H9 (cell line): Measurements from ENCODE around the gene CCDC69. TPM values are rescaled to one million over a fixed set of nuclear protein-coding genes. Genes with fewer than 3 reads are reported as not detected.
A peak's percentile ranks its signal among the peaks of the same experiment; 100 is the strongest.

Experiments used
- DNase-seq: peaks from one replicate; pipeline ENCODE4 v3.0.0-alpha.2; 2017
- H2AFZ ChIP-seq: one replicate; pipeline ENCODE4 v1.6.1; 2013; ENCODE audit warnings: mild to moderate bottlenecking, low read length, control low read depth, moderate library complexity
- H2AK5ac ChIP-seq: 2 replicates; pipeline ENCODE4 v1.6.1; 2013; ENCODE audit warnings: low read length, control low read depth, mixed read lengths; ENCODE audit not compliant: insufficient read length
- H2BK120ac ChIP-seq: one replicate; pipeline ENCODE4 v1.6.1; 2013; ENCODE audit warnings: low read depth, mild to moderate bottlenecking, low read length, control low read depth, inconsistent platforms; ENCODE audit not compliant: poor library complexity, severe bottlenecking
- H2BK12ac ChIP-seq: 2 replicates; pipeline ENCODE4 v1.6.1; 2013; ENCODE audit warnings: low read length, control low read depth, mixed read lengths, low read depth; ENCODE audit not compliant: insufficient read length
- H2BK15ac ChIP-seq: 2 replicates; pipeline ENCODE4 v1.6.1; 2013; ENCODE audit warnings: low read depth, low read length, control low read depth
- H2BK20ac ChIP-seq: one replicate; pipeline ENCODE4 v1.6.1; 2013; ENCODE audit warnings: low read depth, mild to moderate bottlenecking, low read length, control low read depth, inconsistent platforms; ENCODE audit not compliant: poor library complexity, severe bottlenecking
- H2BK5ac ChIP-seq: 2 replicates; pipeline ENCODE4 v1.6.1; 2013; ENCODE audit warnings: low read length, control low read depth, mixed read lengths; ENCODE audit not compliant: insufficient read length
- H3K14ac ChIP-seq: 2 replicates; pipeline ENCODE4 v1.6.1; 2013; ENCODE audit warnings: low read length, control low read depth; ENCODE audit not compliant: insufficient read depth
- H3K18ac ChIP-seq: 2 replicates; pipeline ENCODE4 v1.6.1; 2013; ENCODE audit warnings: low read depth, mild to moderate bottlenecking, mixed read lengths, low read length, control low read depth; ENCODE audit not compliant: insufficient read length
- H3K23ac ChIP-seq: 2 replicates; pipeline ENCODE4 v1.6.1; 2013; ENCODE audit warnings: low read length, control low read depth, mixed read lengths, low read depth; ENCODE audit not compliant: insufficient read length
- H3K23me2 ChIP-seq: 2 replicates; pipeline ENCODE4 v1.6.1; 2013; ENCODE audit warnings: low read depth, mild to moderate bottlenecking, mixed read lengths, low read length, control low read depth; ENCODE audit not compliant: insufficient read length, poor library complexity, severe bottlenecking
- H3K27ac ChIP-seq: 2 replicates; pipeline ENCODE4 v1.5.1; 2013; ENCODE audit warnings: low read length, control low read depth, mixed read lengths, low read depth; ENCODE audit not compliant: insufficient read length
- H3K27me3 ChIP-seq: 2 replicates; pipeline ENCODE4 v1.6.1; 2013; ENCODE audit warnings: low read length, control low read depth, inconsistent platforms; ENCODE audit not compliant: insufficient read depth
- H3K4ac ChIP-seq: 2 replicates; pipeline ENCODE4 v1.6.1; 2013; ENCODE audit warnings: low read depth, mild to moderate bottlenecking, control low read depth, inconsistent platforms, low read length, moderate library complexity
- H3K4me1 ChIP-seq: 2 replicates; pipeline ENCODE4 v1.6.1; 2013; ENCODE audit warnings: low read length, control low read depth, inconsistent platforms; ENCODE audit not compliant: insufficient read depth
- H3K4me2 ChIP-seq: 2 replicates; pipeline ENCODE4 v1.6.1; 2013; ENCODE audit warnings: low read length, control low read depth, mixed read lengths; ENCODE audit not compliant: insufficient read length, insufficient read depth
- H3K56ac ChIP-seq: 2 replicates; pipeline ENCODE4 v1.6.1; 2013; ENCODE audit warnings: low read depth, mild to moderate bottlenecking, mixed read lengths, low read length, control low read depth; ENCODE audit not compliant: insufficient read length
- H3K79me1 ChIP-seq: 2 replicates; pipeline ENCODE4 v1.6.1; 2013; ENCODE audit warnings: low read depth, mild to moderate bottlenecking, moderate library complexity, low read length, control low read depth, inconsistent platforms; ENCODE audit not compliant: insufficient read depth, poor library complexity, severe bottlenecking
- H3K79me2 ChIP-seq: 2 replicates; pipeline ENCODE4 v1.6.1; 2013; ENCODE audit warnings: low read length, control low read depth, inconsistent platforms; ENCODE audit not compliant: insufficient read depth
- H3K9ac ChIP-seq: 2 replicates; pipeline ENCODE4 v1.6.1; 2013; ENCODE audit warnings: low read length, control low read depth, mixed read lengths; ENCODE audit not compliant: insufficient read length; ENCODE audit errors: extremely low read depth
- H3K9me3 ChIP-seq: one replicate; pipeline ENCODE4 v1.6.1; 2013; ENCODE audit warnings: low read depth, low read length, inconsistent platforms; ENCODE audit not compliant: control insufficient read depth
- H3T11ph ChIP-seq: one replicate; pipeline ENCODE4 v1.6.1; 2013; ENCODE audit warnings: mild to moderate bottlenecking, low read length, control low read depth, inconsistent platforms
- H4K20me1 ChIP-seq: one replicate; pipeline ENCODE4 v1.6.1; 2013; ENCODE audit not compliant: control insufficient read depth, insufficient read length, insufficient read depth
- H4K5ac ChIP-seq: 2 replicates; pipeline ENCODE4 v1.6.1; 2013; ENCODE audit warnings: low read depth, mild to moderate bottlenecking, mixed read lengths, low read length, control low read depth; ENCODE audit not compliant: insufficient read length
- H4K8ac ChIP-seq: replicated peaks from 2 replicates; pipeline ENCODE4 v1.6.1; 2013; ENCODE audit warnings: low read length, control low read depth, mixed read lengths, low read depth; ENCODE audit not compliant: insufficient read length
- H4K91ac ChIP-seq: 2 replicates; pipeline ENCODE4 v1.6.1; 2013; ENCODE audit warnings: low read depth, mild to moderate bottlenecking, moderate library complexity, mixed read lengths, low read length, control low read depth; ENCODE audit not compliant: insufficient read length
- H3K27ac Mint-ChIP-seq, 3 experiments: 2 replicates in 2 of 3; 3 replicates in 1 of 3; pipeline ENCODE4 v1.8.0; 2020 to 2021; ENCODE audit warnings: mixed read lengths in 3 of 3, mild to moderate bottlenecking in 1 of 3, moderate library complexity in 1 of 3
- H3K27me3 Mint-ChIP-seq: 2 replicates; pipeline ENCODE4 v1.8.0; 2021; ENCODE audit warnings: low read depth, mild to moderate bottlenecking, moderate library complexity, mixed read lengths
- H3K36me3 Mint-ChIP-seq, 3 experiments: 2 replicates in 2 of 3; 3 replicates in 1 of 3; pipeline ENCODE4 v1.8.0; 2020 to 2021; ENCODE audit warnings: low read depth in 3 of 3, mixed read lengths in 3 of 3; ENCODE audit not compliant: insufficient read depth in 1 of 3
- H3K4me1 Mint-ChIP-seq, 2 experiments: 2 replicates each; pipeline ENCODE4 v1.8.0; 2020; ENCODE audit warnings: mixed read lengths in 2 of 2
- H3K4me3 Mint-ChIP-seq, 2 experiments: 2 replicates in 1 of 2; 3 replicates in 1 of 2; pipeline ENCODE4 v1.8.0; 2020 to 2021; ENCODE audit warnings: mild to moderate bottlenecking in 2 of 2, mixed read lengths in 2 of 2, moderate library complexity in 1 of 2
- H3K9me3 Mint-ChIP-seq, 2 experiments: 2 replicates in 1 of 2; 3 replicates in 1 of 2; pipeline ENCODE4 v1.8.0; 2020; ENCODE audit warnings: mild to moderate bottlenecking in 2 of 2, mixed read lengths in 2 of 2, moderate library complexity in 1 of 2
- WGBS: extraction: QIAGEN DNeasy Blood & Tissue Kit; methylation state at CpG from one replicate; pipeline ENCODE4 v1.1.7; 2013; ENCODE audit warnings: missing lambda C conversion rate, low lambda C conversion rate, mixed read lengths; ENCODE audit not compliant: insufficient read length; ENCODE audit errors: extremely low coverage; 5-methylcytosine and 5-hydroxymethylcytosine counted together
- total RNA-seq: library from RNA; stranded (reverse); gene quantifications from 2 replicates; pipeline ENCODE4 v1.2.1, GENCODE V29; 2021
- TF ChIP-seq, protein P1 (sequence below): fragments of 200-600 bp; sonication (generic); conservative IDR thresholded peaks from 3 replicates; pipeline ENCODE4 v1.8.0; 2021; ENCODE audit warnings: antibody characterized with exemption, mild to moderate bottlenecking

The CCDC69 gene
- total RNA-seq, 1 experiment from 2014 or later, result 5.3 TPM

DNA sequence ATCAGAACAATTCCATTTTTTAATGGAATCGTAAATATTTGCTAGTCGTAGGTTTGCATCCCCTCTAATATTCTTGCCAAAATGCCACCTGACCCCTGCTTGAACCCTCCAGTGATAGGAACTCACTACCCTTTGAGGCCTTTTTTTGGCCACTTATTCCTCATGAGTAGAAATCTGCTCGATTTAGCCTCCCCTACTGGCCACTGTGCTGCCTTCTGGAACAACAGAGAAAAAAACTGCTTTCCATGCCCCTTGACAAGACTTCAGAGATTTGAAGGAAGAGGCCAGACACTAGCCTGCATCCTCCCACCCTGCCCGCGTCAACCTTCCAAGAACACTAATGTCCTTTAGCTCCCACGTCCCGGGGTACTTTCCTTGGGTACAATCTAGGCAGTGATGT, 4.1 kb downstream of the CCDC69 start:
- no peak overlapping the region for H3K27ac ChIP-seq
- H2BK20ac ChIP-seq, result no peak overlapping the region
- H4K91ac ChIP-seq, result no peak overlapping the region
- TF ChIP-seq, protein P1, sequence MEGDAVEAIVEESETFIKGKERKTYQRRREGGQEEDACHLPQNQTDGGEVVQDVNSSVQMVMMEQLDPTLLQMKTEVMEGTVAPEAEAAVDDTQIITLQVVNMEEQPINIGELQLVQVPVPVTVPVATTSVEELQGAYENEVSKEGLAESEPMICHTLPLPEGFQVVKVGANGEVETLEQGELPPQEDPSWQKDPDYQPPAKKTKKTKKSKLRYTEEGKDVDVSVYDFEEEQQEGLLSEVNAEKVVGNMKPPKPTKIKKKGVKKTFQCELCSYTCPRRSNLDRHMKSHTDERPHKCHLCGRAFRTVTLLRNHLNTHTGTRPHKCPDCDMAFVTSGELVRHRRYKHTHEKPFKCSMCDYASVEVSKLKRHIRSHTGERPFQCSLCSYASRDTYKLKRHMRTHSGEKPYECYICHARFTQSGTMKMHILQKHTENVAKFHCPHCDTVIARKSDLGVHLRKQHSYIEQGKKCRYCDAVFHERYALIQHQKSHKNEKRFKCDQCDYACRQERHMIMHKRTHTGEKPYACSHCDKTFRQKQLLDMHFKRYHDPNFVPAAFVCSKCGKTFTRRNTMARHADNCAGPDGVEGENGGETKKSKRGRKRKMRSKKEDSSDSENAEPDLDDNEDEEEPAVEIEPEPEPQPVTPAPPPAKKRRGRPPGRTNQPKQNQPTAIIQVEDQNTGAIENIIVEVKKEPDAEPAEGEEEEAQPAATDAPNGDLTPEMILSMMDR, result peak; percentile 51
- H3K14ac ChIP-seq, result no peak overlapping the region
- Mint-ChIP-seq H3K9me3 (no peaks in the 10 kb centered on the region), H3K4me1 (peaks cover 10 to 12% of the 10 kb centered on the region in 2 experiments), H3K4me3 (no peak overlapping the region), H3K27me3 (peaks cover 17% of the 10 kb centered on the region), H3K27ac (no peak overlapping the region), H3K36me3 (peaks cover 0 to 2% (median 0%) of the 10 kb centered on the region in 3 experiments; a peak in 1 of 7 replicates)
- no peaks in the 10 kb centered on the region for H3K9me3 ChIP-seq
- no peaks in the 10 kb centered on the region for H3K79me1 ChIP-seq
- no peaks in the 10 kb centered on the region for H3K79me2 ChIP-seq
- H4K20me1 ChIP-seq, result no peaks in the 10 kb centered on the region
- no CpG with 5 or more reads among the region's 7 CpGs for WGBS
- peaks cover 3% of the 10 kb centered on the region for H3K23me2 ChIP-seq
- H3T11ph ChIP-seq, result no peak overlapping the region
- no peak overlapping the region for H3K18ac ChIP-seq
- no peaks in the 10 kb centered on the region for H3K4me1 ChIP-seq
- no peak overlapping the region for H2BK15ac ChIP-seq
- no peak overlapping the region for H3K4me2 ChIP-seq
- H2BK120ac ChIP-seq, result no peak overlapping the region
- DNase-seq, result no peak
- H4K5ac ChIP-seq, result no peak overlapping the region
- no peaks in the 10 kb centered on the region for H3K27me3 ChIP-seq
- H2AFZ ChIP-seq, result no peak overlapping the region
- no peak overlapping the region for H2BK5ac ChIP-seq
- no peak overlapping the region for H3K9ac ChIP-seq
- H2AK5ac ChIP-seq, result no peak overlapping the region
- no peak overlapping the region for H3K4ac ChIP-seq
- H3K23ac ChIP-seq, result no peak overlapping the region
- H4K8ac ChIP-seq, result no peak overlapping the region
- no peak overlapping the region for H2BK12ac ChIP-seq
- no peak overlapping the region for H3K56ac ChIP-seq
